Endometrial microvascular endothelial cells (primary cell): ENCODE data around the gene FBXL13. TPM values are rescaled to one million over a fixed set of nuclear protein-coding genes. Genes with fewer than 3 reads are reported as not detected.
"Not testable (repeated sequence)": the region's sequence is repeated elsewhere in the genome, so short reads cannot be mapped to it uniquely, and the experiment has no call there.

Source experiments
- in situ Hi-C: cut with HindIII; loops from 2 replicates; pipeline ENCODE4 v1.10.0; 2017; ENCODE audit warnings: low sequenced_read_pairs, low pct_unique_long_range_greater_than_20kb; ENCODE audit errors: inconsistent ontology term
- total RNA-seq: library from RNA; depleted of rRNA; stranded (reverse); fragments of >200 nt; gene quantifications from one replicate; pipeline ENCODE4 v1.2.3, GENCODE V29; 2015; ENCODE audit errors: inconsistent ontology term

FBXL13 gene
- total RNA-seq, 1 donor from 2014 or later, result 3.4 TPM

GRCh38 chr7:102763295-102763905 lies 311.2 kb downstream of the FBXL13 start:
- in situ Hi-C loops, result not testable (repeated sequence)

Other genes starting within 250 kb of the FBXL13 start
- gene LRRC17, start 161.8 kb downstream of the FBXL13 start, total RNA-seq, result 56.4 TPM
- 33.6 TPM for gene ARMC10, start 344 bp upstream of the FBXL13 start, total RNA-seq
- gene NAPEPLD, start 74.3 kb upstream of the FBXL13 start, total RNA-seq, result 3.4 TPM
- 55.1 TPM for gene PMPCB, start 222.6 kb upstream of the FBXL13 start, total RNA-seq